ENCODE measurements around the gene RARRES1. TPM values are rescaled to one million over a fixed set of nuclear protein-coding genes. Genes with fewer than 3 reads are reported as not detected.

The RARRES1 gene
- total RNA-seq, 1 donor from 2014 or later: 10.4 TPM

- no peak overlapping the region for H3K4me3 ChIP-seq (ENCODE audit: low read depth, low read length)
- TF ChIP-seq CTCF (conservative IDR thresholded peaks at IDR 0.05; ENCODE audit: low read depth, low read length): no peak
- DNase-seq (ENCODE audit: low read depth): no peak
Measured at GRCh38 chr3:158770741-158771350, 38.6 kb upstream of the RARRES1 start.

DNA sequence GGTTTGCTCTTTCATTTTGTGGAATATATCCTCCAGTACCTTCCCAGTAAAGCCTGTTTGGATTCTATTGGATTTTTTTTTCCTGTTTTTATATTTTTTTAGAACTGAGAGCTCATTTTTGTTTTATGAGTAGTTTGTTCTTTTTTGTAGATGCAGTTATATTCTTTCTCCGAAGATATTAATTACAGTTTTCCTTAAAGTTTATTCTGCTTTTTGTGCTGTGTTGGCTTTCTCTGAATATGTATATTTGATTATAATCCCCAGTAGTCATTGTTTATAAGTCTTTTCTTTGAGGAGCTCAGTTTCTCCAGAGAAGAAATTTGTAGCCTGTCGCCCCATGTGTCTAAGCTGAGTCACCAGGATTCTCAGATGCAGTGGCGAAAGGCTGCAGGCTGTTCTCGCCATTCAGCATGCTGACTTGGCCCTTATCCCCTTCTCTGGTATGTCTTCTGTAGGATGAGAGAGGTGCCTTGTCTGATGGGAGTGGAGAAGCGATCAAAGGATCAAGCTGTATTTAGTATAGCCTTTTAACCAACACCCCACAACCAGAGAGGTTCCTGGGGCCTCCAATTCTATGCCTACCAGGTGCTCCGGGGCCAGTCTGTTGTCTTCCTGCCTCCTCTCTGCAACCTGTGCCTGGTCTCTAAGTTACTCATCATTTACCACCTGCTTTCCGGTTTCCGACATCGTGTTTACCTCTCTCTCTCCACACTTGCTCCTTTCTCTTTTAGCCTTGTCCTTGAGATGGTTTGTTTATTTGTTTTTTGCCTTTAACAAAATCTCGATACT is 37.9 kb upstream of the RARRES1 start:
- TF ChIP-seq CTCF (conservative IDR thresholded peaks at IDR 0.05; ENCODE audit: low read depth, low read length): no peak
- H3K4me3 ChIP-seq (ENCODE audit: low read depth, low read length): no peak overlapping the region
- no peak for DNase-seq (ENCODE audit: low read depth)

- TF ChIP-seq CTCF (conservative IDR thresholded peaks at IDR 0.05; ENCODE audit: low read depth, low read length): no peak
- no peak overlapping the region for H3K4me3 ChIP-seq (ENCODE audit: low read depth, low read length)
- DNase-seq (ENCODE audit: low read depth): no peak
Measured at GRCh38 chr3:158769549-158769948, 37.3 kb upstream of the RARRES1 start.

DNA sequence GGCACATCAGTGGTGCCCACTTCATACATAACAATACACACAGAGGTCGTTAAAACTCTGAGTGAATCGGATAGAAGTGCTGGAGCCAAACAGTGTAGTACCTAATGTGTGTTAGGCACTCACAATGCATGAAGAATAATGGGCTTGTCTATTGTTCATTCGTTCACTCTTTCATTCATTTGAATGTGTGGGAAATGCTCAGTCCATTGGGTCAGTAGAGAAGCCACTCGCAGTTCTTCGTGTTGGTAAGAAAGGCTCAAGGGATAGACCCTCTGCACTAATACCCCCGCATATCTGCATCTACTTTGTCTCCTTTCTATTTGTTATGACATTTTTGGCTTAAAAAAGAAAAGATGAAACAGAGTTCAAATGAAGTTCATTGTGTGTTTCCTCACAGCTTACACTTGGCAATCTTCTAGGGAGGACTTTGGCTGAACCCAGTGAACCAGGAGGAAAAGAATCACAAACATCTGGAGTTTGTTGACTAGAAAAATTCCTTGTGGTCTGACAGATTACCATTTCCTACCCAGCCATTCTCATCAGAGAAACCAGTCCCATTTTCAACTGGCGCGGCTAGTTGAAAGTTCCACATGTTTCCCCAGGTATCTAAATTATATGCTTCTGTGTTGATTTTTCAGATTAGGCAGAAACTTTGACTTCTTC is 36.8 kb upstream of the RARRES1 start:
- no peak for TF ChIP-seq CTCF (conservative IDR thresholded peaks at IDR 0.05; ENCODE audit: low read depth, low read length)
- H3K4me3 ChIP-seq (ENCODE audit: low read depth, low read length): peak overlapping the region; percentile 1
- DNase-seq (ENCODE audit: low read depth): peak; percentile 90

DNA sequence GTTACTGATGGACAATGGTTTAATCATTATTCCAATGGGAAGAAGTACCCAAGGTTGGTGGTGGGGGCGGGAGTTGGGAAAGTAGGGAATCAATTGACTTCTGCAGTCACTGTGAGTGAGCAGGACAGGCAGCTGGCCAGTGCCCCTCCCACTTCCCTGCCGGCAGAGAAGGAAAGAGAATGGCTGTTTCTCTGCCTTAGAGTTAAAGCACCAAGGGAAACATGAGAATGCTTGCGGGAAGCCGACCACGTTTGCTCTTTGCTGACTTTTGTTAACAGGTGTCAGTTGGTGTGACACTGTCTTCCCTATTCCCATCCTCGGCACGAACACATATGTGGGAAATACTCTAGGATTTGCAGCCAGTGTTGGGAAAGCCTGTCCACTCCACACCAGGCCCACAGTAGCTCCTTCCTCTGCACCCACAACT is 36.1 kb upstream of the RARRES1 start:
- H3K4me3 ChIP-seq (ENCODE audit: low read depth, low read length): peak overlapping the region; percentile 1
- TF ChIP-seq CTCF (conservative IDR thresholded peaks at IDR 0.05; ENCODE audit: low read depth, low read length): no peak
- DNase-seq (ENCODE audit: low read depth): no peak

DNA sequence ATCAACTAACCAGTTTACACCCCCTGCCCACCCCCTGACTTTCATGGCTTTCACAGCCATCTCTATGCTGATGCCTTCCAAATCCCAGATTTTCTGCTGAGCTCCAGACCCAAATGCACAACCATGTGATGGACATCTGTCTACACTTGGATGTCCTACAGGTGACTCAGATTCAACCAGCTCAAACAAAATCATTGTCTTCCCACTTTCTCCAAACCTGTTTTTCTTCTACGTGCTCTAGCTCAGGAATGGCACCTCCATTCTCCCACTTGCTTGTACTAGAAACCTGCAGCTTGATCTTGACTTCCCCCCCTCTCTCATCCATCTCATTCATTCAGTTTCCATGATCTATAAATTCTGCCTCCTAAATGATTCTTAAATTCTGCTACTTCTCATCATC is 34.1 kb upstream of the RARRES1 start:
- no peak for TF ChIP-seq CTCF (conservative IDR thresholded peaks at IDR 0.05; ENCODE audit: low read depth, low read length)
- no peak overlapping the region for H3K4me3 ChIP-seq (ENCODE audit: low read depth, low read length)
- no peak for DNase-seq (ENCODE audit: low read depth)
